Loucy (cell line): Measurements from ENCODE around the gene MCU.

Source experiments
- CTCF ChIP-seq: fragments of 200-600 bp; sonication (generic); conservative IDR thresholded peaks from 2 replicates; pipeline ENCODE4 v1.5.1; 2014; ENCODE audit warnings: mild to moderate bottlenecking, antibody characterized with exemption, low read length
- EZH2phosphoT487 ChIP-seq: fragments of 200-600 bp; IDR thresholded peaks from 2 replicates; pipeline ENCODE4 v1.6.1; 2018; ENCODE audit warnings: antibody characterized with exemption, mild to moderate bottlenecking, moderate library complexity, borderline replicate concordance

GRCh38 chr10:72816565-72816964, 124.6 kb downstream of the MCU start:
- TF ChIP-seq CTCF (no peak), EZH2phosphoT487 (no peak)
